Glutamatergic neuron (in vitro differentiated cells): ENCODE measurements around the gene PALLD. TPM values are rescaled to one million over a fixed set of nuclear protein-coding genes. Genes with fewer than 3 reads are reported as not detected.

Experiments used
- DNase-seq: peaks from one replicate; pipeline ENCODE4 v3.0.0; 2022
- H3K27ac Mint-ChIP-seq: one replicate; pipeline ENCODE4 v1.8.0; 2020; ENCODE audit warnings: mild to moderate bottlenecking, mixed read lengths, inconsistent platforms; ENCODE audit not compliant: unreplicated experiment
- H3K27me3 Mint-ChIP-seq: one replicate; pipeline ENCODE4 v1.8.0; 2020; ENCODE audit warnings: mild to moderate bottlenecking, moderate library complexity, mixed read lengths, inconsistent platforms; ENCODE audit not compliant: unreplicated experiment
- H3K36me3 Mint-ChIP-seq: one replicate; pipeline ENCODE4 v1.8.0; 2020; ENCODE audit warnings: mild to moderate bottlenecking, mixed read lengths, inconsistent platforms; ENCODE audit not compliant: unreplicated experiment
- H3K4me1 Mint-ChIP-seq: one replicate; pipeline ENCODE4 v1.8.0; 2020; ENCODE audit warnings: mild to moderate bottlenecking, low read depth, mixed read lengths, inconsistent platforms; ENCODE audit not compliant: unreplicated experiment
- H3K4me3 Mint-ChIP-seq: one replicate; pipeline ENCODE4 v1.8.0; 2020; ENCODE audit warnings: mild to moderate bottlenecking, mixed read lengths, inconsistent platforms; ENCODE audit not compliant: unreplicated experiment
- H3K9me3 Mint-ChIP-seq: one replicate; pipeline ENCODE4 v1.8.0; 2020; ENCODE audit warnings: mild to moderate bottlenecking, moderate library complexity, mixed read lengths, inconsistent platforms; ENCODE audit not compliant: unreplicated experiment
- total RNA-seq: library from RNA; stranded (reverse); fragmentation: NEBNext Ultra II Directional; extraction: Animal tissue kit (Norgen Biotek cat#: 25700); gene quantifications from one replicate; pipeline ENCODE4 v1.2.1, GENCODE V29; 2021; ENCODE audit not compliant: unreplicated experiment
- TF ChIP-seq, protein P1 (sequence below): fragments of 200-600 bp; sonication (generic); IDR thresholded peaks from one replicate; pipeline ENCODE4 v1.5.0; 2021; ENCODE audit not compliant: partially characterized antibody, unreplicated experiment

PALLD gene
- total RNA-seq, 1 donor from 2014 or later: 37.5 TPM

DNA sequence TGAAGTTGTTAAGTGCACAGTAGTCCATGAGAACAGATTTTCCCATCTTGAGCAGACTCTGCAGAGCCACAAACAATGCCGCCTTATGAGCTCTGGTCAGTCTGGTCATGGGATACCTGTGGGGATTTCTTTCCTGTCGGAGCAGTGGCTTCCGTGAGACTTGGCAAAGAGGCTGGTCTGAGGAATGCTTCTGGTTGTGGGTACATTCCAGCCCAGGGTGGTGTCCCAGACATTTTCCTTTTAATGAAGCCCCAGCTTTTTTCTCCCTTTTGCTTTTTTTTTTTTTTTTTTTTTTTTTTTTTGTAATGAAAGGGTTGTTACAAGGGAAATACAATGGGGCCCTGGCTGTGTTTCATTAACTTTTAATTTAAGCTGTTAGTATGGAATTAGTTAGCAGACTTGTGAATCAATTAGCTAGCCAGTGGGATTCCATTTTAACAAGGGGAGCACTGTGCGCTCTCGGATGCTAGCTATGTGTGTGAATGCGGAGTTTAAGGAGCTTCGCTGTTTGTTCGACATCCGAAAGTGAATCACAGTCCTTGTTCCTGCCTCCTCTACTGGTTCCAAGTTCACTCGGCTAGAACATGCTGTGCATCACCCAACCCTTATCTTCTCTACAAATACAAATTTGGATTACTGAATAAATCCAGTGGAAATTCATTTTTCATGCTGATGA lies 288.1 kb downstream of the PALLD start:
- H3K4me1 Mint-ChIP-seq: no peaks in the 10 kb centered on the region
- H3K9me3 Mint-ChIP-seq: no peaks in the 10 kb centered on the region
- no peak overlapping the region for H3K4me3 Mint-ChIP-seq
- peaks cover 2% of the 10 kb centered on the region for H3K27me3 Mint-ChIP-seq
- TF ChIP-seq, protein P1, sequence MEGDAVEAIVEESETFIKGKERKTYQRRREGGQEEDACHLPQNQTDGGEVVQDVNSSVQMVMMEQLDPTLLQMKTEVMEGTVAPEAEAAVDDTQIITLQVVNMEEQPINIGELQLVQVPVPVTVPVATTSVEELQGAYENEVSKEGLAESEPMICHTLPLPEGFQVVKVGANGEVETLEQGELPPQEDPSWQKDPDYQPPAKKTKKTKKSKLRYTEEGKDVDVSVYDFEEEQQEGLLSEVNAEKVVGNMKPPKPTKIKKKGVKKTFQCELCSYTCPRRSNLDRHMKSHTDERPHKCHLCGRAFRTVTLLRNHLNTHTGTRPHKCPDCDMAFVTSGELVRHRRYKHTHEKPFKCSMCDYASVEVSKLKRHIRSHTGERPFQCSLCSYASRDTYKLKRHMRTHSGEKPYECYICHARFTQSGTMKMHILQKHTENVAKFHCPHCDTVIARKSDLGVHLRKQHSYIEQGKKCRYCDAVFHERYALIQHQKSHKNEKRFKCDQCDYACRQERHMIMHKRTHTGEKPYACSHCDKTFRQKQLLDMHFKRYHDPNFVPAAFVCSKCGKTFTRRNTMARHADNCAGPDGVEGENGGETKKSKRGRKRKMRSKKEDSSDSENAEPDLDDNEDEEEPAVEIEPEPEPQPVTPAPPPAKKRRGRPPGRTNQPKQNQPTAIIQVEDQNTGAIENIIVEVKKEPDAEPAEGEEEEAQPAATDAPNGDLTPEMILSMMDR: no peak
- no peak for DNase-seq
- no peak overlapping the region for H3K27ac Mint-ChIP-seq
- no peaks in the 10 kb centered on the region for H3K36me3 Mint-ChIP-seq

DNA sequence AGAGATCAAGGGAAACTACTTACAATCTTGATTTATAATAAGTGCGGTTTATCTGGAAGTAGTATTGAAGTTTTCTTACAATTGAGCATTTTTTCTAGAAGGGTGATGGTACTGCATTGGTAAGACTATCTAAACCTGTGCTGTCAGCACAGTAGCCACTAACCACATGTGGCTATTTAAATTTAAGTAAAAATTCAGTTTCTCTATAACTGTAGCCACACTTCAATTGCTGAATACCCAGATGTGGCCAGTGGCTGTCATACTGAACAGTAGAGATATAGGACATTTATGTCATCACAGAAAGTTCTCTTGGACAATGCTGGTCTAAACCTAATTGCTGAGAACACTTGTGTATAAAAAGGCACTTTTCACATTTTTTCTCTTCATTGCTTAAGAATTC lies 290.5 kb downstream of the PALLD start:
- no peak overlapping the region for H3K4me3 Mint-ChIP-seq
- H3K27me3 Mint-ChIP-seq: peaks cover 2% of the 10 kb centered on the region
- H3K4me1 Mint-ChIP-seq: no peaks in the 10 kb centered on the region

GRCh38 chr4:168787801-168788595 lies 291.1 kb downstream of the PALLD start:
- H3K4me3 Mint-ChIP-seq: no peak overlapping the region
- no peak for DNase-seq
- no peaks in the 10 kb centered on the region for H3K4me1 Mint-ChIP-seq
- H3K9me3 Mint-ChIP-seq: no peaks in the 10 kb centered on the region
- no peak overlapping the region for H3K27ac Mint-ChIP-seq
- TF ChIP-seq, protein P1: no peak
- peaks cover 2% of the 10 kb centered on the region for H3K27me3 Mint-ChIP-seq
- no peaks in the 10 kb centered on the region for H3K36me3 Mint-ChIP-seq

More for the DNA sequence above, 290.5 kb downstream of the PALLD start:
- H3K27ac Mint-ChIP-seq: no peak overlapping the region
- no peaks in the 10 kb centered on the region for H3K36me3 Mint-ChIP-seq
- TF ChIP-seq, protein P1: no peak
- no peaks in the 10 kb centered on the region for H3K9me3 Mint-ChIP-seq
- no peak for DNase-seq

DNA sequence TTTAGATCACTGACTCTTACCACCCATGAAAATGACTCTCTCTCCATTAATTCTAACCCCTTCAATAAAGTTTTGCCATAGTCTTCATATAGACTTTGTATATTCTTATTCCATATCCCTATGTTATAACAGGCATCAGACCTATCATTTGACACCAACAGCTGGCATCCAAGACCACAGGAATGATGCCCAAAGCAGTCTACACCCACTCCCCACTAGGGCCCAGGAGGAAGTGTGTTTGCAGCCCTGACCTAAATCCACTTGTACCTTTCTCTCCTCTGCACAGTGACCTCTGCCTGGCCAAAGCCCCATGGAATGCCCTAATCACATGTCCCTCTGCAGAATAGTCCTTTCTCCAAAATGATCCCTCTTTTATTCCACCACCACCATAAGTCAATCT lies 294.0 kb downstream of the PALLD start:
- no peak overlapping the region for H3K27ac Mint-ChIP-seq
- TF ChIP-seq, protein P1: no peak
- H3K36me3 Mint-ChIP-seq: no peaks in the 10 kb centered on the region
- H3K27me3 Mint-ChIP-seq: no peaks in the 10 kb centered on the region
- H3K4me3 Mint-ChIP-seq: no peak overlapping the region
- no peaks in the 10 kb centered on the region for H3K4me1 Mint-ChIP-seq
- no peaks in the 10 kb centered on the region for H3K9me3 Mint-ChIP-seq
- no peak for DNase-seq

DNA sequence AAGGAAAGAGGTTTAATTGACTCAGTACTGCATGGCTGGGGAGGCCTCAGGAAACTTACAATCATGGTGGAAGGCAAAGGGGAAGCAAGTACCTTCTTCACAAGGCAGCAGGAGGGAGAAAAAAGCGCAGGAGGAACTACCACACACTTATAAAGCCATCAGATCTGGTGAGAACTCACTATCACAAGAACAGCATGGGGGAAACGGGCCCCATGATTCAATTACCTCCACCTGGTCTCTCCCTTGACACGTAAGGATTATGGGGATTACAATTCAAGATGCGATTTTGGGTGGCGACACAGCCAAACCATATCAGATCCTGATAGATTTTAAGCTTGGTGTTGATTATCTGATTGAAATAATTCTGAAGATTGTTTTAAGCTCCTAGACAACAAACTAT lies 294.5 kb downstream of the PALLD start:
- TF ChIP-seq, protein P1: no peak
- Mint-ChIP-seq H3K27me3 (no peaks in the 10 kb centered on the region), H3K4me1 (no peaks in the 10 kb centered on the region), H3K9me3 (no peaks in the 10 kb centered on the region), H3K36me3 (no peaks in the 10 kb centered on the region), H3K4me3 (no peak overlapping the region), H3K27ac (no peak overlapping the region)
- no peak for DNase-seq
